Stimulated activated CD8-positive, alpha-beta memory T cell treated with anti-CD3 and anti-CD28 coated beads, Interleukin-7, amount 100 ng/mL, for 1 hour (primary cell): Measurements from ENCODE around the gene CNDP2.

ENCODE experiments used
- DNase-seq, 2 donors: peaks; one replicate each; pipeline ENCODE4 v3.0.0-alpha.2; 2020; ENCODE audit warnings: low read depth in 2 of 2

Gene CNDP2

DNA sequence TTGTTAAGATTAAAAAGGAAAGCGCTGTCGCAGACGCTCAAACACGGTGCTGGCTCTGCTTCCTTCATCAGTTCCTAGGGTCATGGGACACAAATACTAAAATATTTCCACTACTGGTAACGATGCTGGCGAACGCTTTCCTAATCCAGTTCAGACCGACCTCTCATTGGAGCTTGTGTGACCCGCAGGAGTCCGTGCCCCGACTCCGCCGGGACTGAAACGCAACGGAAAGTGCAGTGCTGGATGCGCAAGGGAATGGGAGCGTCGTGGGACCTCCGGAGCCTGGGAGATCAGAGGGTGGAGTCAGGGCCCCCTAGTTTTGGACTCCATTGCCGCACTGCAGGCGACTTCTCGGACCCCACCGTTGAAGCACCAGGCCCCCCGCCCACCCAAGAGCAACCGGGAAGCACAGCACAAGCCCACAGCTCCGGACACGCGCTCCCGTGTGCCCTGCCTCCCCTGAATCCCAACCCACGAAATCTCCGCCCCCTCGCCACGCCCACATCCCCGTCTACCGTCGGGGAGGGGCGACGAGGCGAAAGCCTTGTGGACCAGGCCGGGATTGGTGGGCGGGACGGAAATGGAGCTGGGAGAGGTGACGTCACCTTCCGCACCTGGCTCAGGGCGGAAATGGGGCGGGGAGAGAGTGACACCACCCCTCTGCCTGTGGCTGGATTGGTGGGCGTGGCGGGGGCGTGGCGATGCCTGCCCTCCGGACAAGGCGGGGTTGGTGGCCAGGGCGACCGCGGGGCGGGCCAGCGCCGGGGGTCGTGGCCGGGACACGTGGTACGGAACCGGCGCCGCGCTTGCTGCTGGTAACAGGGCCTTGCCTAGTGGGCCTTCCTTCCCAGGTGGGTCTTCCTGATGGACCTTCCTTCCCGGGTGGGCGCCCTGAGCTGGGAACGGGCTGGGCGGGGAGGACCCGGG is at the start of gene CNDP2:
Gene CNDP2, plus strand, starts transcription at position 783 of the 927 bp plus-strand sequence. CDS start 3,611 bp downstream, outside the sequence.
- peak; percentile 97 to 98 for DNase-seq

DNA sequence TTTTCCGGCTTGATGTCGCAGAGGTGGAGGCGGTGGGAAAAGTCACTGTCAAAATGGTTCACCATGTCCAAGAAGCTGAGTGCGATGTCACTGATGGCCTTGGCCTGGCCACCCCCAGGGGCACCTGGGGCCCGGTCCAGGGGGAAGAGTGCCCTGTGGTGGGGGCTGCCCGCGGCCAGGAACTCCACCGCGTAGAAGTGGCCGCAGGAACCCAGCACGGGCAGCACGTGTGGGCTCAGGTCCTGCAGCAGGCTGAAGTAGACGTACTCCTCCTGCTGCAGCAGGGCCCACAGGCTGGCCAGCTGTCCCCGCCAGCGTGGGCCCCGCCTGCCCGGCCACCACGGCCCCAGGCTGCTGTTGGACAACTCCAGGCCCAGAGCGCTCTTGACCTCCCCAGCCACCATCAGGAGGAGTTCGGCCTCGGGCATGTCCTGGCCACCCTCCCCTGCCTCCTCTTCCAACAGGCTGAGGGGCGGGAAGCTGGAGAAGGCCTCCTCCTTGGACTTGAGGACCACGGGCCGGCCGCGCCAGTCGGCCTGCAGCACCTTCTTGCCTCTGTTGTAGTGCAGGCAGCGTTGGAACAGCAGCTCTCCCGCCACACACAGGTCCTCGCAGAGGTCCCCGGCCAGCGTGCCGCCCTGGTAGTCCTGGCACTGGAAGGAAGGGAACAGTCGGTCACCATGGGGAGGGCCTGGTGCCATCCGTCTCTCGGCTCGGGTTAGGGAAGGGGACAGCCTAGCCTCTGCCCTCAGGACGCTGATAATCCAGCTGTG is 49.3 kb upstream of the CNDP2 start:
- no peak for DNase-seq

DNA sequence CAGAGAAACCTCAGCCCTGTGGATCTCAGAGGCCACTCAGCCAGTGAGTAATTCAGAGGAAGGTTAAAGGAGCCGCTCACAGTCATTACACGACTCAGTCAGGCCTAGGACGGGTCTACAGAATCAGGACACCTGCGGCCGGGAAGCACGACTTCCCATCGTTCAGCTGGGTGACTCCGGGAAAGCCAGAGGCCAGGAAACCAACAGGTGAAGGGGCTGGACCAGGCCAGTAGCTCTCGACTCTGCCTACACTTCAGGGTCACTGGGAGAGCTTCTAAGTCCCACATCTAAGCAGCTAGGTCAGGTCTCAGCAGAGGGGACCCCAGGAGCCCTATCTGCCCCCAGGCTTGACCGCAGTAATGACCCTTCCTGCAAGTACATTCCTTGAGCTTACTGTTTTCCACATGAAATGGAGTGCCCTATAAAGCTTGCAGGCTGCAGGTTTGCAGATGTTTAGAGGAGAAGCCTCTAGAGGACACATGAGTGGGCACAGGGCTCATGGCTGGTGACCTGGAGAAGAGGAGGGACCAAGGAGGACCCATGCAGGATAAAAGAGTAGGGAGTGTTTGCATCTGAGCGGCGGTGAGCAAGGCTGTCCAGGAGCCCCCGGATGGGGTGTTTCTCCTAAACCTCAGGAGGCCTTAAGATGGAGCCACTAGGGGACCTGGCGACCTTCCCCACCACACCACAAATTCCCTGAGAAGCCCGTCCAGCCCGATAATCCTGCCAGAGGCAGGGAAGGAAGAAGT is 48.6 kb upstream of the CNDP2 start:
- DNase-seq = no peak

DNA sequence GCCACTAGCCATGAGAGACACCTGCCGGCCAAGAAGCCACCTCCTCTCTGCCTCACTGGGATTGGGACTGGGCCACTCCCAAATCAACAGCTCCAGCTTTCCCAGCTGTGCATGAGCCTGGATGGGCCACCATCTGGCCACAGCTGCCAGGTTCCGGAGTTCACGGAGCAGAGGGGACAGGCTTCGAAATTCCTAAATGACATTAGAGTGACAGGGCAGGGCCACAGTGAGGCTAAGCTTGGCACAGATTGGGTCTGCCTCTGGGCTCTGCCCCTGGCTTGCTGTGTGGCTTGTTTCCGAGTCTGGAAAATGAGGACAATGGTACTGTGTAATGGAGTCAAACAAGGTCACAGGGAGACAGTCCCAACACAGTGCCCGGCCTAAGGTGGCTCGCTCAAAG is 45.5 kb upstream of the CNDP2 start:
- no peak for DNase-seq

DNA sequence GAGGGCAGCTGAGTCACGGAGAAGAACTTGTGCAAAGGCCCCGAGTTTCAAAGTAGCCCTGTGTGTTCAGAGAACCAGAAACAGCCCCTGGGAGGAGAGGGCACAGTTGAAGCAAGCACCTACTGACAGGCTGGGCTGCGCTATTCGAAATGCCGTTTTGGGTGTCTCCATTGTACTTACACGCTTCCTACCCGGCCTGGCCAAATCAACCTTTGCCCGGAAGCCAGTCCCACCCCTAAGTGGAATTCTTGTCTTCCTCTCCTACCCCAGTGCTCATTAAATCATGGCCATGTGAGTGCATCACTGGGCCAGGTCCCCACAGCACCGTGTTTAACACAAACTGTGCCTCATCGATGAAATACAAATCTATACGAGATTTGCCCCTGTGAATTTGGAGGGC is 45.0 kb upstream of the CNDP2 start:
- no peak for DNase-seq

DNA sequence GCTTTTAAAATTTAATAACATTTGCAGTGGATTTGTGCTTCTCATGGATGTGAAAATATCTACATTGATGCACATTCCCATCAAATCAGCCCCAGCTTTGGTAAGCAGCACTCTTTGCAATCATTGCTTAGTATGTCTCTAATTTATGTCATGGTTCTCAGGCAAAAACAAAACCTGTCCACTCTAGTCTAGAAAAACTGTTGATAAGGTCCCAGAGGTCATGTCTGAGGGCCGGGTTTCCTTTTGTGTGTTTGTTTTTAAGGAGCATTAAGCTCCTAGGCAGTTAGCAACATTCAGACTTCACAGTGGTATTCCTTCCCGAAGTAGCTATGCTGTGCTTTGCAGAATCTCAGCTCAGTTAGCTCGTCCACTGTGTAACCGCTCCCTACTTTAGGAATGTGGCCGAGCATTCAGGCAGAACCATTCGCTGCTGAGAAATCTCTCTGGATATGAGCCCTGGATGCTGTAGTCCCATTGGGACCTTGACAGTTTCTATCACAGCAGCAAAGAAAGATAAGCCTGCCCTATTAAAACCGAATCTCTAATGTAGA is 43.1 kb upstream of the CNDP2 start:
- no peak for DNase-seq

DNA sequence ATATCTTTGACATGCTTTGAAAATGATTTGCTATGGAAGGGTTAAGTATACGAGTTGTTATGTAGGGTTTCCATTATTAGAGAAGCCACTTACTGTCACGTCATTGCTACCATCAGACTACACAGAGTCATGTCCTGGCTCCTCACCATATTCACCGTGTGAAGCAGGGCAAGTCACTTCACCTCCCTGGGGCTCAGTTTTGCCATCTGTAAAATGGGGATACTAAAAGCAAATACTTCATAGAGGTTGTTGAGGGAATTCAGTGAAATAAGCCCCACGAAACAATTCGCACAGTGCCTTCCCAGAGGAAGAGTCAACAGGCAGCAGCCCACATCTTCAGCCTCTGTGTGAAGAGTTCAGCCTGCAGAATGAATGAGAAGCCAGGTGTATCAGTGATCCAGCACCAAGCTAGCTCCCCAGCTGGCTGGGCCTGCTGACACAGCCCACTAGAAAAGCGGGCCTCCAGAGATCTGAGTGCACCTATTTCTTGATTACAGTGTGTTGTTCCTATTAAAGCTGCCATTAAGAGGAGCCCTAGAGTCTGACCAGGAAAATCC is 42.4 kb upstream of the CNDP2 start:
- DNase-seq = no peak

DNA sequence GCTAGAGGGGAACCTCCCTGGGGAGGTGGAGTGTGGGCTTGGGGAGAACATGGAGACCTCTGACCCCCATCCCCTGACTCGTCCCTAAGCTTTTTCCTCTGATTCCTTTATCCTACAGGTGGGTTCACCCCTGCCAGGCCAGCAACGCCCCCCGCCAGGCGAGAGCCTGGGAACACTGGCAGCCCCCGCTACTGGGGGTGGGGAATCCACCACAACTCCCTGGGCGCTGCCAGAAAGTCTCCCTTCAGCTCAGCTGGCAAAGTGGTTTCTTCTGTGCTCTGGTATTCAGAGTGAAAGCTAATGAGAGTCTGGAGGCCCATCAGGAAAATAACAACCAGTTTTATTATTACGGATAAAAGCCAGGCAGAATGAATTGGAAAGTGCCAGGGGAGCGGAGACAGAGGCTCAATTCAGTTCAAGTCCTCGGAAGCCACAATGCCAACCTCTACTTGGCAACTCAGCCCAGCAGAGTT is 41.8 kb upstream of the CNDP2 start:
- no peak for DNase-seq

DNA sequence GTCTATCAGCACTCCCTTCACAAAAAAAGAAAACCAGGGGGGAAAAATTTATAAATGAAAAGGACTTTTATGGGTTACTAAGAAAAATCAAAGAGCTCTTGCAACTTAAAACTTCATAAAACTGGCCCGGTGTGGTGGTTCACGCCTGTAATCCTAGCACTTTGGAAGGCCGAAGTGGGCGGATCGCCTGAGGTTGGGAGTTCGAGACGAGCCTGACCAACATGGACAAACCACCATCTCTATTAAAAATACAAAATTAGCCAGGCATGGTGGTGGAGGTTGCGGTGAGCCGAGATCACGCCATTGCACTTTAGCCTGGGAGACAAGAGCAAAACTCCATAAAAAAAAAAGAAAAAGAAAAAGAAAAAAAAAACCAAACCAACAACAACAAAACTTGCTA is 40.8 kb upstream of the CNDP2 start:
- DNase-seq = no peak

DNA sequence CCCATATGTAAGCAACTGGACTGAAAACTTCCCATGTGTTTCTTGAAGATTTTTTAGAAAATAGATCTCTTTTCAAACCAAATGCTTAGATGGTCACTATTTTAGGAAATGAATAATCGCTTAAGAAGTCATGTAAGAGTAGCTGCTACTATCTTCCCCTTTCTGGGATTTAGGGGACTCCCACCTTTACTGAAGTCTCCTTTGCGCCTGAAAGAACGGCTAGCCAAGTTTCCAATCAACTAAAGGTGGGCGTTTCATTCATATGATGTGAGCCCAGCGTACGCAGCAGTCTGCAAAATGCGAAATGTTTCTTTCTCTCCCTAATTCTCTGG is 40.2 kb upstream of the CNDP2 start:
- no peak for DNase-seq

DNA sequence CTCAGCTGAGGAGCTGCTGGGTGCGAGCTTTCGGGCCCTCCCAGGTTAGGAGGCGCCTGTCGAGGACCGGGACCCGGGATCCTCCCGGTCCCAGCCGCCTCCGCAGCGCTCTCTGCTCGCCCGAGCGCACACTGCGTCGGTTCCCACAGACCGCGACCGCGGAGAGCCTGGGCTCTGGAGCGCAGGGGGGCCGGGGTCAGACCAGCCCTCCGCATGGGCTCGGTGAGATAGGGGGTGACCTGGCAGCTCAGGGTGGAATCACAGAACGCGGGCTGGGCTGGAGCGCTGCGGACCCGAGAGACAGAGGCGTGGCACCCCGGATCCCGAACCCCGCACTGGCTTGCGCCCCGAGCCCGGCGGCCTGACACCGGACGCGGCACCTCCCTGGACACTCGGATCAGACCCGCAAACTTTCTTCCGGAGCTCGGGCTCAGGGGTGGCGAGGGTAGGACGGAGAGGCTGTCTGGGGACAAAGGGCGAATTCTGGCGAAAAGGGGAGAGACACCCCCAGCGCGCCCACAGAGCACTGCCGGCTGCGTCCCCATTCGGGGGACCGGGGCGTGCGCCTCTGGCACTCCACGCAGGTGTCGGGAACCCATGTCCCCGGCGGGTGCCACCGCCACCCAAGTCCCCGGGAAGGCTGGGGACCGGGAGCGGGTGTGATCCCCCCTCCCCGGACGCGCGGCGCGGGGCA is 39.7 kb upstream of the CNDP2 start:
- DNase-seq = no peak

DNA sequence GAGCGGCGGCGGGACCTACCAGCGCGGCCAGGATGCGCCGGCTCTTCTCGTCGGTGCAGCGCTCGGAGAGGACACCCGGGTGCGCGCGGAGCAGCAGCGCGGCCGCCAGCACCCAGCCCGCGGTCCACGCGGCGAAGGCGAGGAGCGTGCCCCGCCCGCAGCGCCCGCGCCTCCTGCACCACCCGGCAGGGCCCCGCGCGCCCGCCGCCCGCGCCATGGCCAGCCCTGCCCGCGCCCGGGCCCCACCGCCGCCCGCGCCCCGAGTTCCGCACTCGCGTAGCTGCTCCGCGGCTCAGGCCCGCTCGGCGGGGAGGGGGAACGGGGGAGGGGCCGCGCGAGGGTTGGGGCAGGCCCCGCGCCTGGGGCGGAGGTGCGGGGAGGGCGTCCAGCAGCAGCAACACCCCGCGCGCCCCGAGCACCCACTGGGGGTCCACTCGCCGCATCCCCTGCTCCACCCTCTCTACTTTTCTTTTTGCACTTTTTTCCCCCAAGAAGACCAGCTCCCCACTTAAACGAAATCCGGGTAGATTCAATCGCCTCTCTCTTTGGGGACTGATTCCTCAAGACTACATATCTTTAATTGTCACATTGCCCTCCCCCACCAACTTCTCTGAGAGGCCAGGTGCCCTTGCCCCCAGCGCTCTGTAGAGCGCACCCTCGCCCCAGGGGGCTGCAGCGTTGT is 39.0 kb upstream of the CNDP2 start, which contains the start of gene DIPK1C:
Gene DIPK1C, minus strand, starts transcription at position 266 of the 682 bp plus-strand sequence. Its CDS starts 49 bp downstream, at position 217.
- DNase-seq = no peak

DNA sequence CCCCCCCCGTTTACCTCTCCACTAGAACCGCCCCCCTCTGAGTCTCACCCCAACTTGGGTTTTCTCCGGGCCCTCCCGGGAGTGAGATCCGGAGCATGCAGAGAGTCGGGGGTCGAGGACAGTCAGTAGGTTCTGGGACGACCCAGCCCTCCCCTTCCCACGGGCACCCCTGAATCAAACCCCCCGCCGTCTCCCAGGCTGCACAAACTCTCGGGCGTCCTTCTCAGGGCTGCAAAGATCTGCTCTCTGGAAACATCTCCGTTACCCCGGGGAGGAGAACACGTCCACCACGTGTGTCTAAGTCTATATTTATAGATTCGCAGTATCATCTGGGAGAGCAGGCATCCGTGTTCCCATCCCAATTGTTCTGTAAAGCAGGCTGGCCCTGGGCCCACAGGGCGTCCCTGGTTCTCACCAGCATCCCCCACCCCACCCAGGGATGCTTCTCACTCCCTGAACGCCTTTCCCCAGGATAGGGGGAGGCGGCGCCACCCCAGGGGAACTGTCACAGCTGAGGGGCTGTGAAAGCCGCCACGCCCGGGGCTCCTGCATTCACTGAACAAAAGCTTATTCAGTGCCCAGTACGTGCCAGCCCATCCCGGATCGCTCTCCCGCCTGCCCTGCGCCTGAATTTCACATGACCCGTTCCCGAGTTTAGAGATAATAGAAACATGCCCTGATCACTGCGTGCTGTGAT is 38.3 kb upstream of the CNDP2 start:
- no peak for DNase-seq

DNA sequence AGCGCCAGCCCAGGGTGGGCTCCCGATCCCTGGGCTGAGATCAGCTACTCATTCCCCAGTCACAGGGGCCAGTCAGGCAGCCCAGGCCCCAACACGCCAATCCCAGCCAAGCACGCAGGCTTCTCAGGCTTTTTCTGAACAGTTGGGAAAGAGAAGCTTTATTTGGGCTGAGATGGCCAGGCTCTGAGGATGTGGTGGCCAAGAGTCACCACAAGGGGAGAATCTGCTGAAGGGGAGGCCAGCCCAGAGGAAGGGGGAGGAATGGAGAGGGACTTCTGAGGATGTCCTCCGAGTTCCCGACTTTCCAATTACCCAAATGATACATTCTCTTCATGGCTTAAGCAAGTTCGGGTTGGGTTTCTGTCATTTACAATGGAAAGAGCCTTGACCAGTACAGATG is 36.3 kb upstream of the CNDP2 start:
- DNase-seq = no peak

DNA sequence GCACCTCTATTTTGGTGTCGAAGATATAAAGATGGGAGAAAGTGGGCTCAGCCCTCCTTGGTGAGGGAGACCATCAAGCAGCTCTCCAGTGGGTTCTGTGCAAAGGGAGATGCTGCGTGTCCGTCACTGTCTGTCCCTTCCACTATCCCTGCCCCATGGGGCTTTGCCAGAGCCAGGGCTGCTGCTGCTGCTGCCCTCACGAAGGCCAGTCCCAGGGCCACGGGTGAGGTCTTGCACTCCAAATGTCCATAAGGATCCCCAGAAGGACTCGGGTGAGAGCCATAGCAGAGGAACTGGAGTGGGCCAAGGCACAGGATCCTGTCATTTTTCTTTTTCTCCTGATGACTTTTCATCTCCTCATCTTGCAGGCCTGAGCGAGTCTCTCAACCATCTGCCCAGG is 35.3 kb upstream of the CNDP2 start:
- no peak for DNase-seq

DNA sequence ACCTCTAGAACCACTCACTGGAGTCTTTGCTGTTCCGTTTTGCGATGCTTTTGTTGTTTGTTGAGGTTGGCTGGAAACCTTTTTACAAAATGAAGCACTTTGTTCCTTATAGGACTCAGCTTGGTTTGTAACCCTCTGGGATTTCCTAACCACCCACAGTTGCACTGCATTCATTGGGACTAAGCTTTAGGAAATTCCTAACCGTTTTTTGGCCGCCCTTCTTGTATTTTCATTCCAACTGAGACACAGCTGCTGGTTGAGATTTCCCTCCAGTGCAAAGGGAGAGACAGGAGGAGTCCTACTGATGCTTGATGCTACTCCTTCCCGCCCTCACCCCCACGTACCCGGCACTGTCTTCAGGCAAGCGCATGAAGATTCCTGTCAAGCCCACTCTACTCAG is 32.9 kb upstream of the CNDP2 start:
- no peak for DNase-seq

DNA sequence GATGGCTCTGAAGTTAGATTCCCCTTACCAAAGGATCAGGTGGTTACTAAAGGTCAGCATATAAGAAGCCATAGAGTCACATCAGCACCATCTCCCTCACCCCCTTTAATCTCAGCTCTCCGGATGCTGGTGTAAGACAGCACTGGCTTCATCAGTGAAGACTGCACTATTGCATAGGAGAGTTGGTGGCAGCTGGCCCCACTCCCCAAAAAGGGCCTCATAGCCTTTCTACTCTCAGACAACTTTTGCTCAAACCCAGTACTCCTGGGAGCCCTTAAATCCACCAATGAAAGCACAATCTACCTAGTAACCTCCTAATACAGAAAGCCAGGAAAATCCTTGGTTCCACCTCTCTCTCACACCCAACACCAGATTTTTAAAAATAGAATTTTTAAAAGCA is 32.2 kb upstream of the CNDP2 start:
- no peak for DNase-seq

DNA sequence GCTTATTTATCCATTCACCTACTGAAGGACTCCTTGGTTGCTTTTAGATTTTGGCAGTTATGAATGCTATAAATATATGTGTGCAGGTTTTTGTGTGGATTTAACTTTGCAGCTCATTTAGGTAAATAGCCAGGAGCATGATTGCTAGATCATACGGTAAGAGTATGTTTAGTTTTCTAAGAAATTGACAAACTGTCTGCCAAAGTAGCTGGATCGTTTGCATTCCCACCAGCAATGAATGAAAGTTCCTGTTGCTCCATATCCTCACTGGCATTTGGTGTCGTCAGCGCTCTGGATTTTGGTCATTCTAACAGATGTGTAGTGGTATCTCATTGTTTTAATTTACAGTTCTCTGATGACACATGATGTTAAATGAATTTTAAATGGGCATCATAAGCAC is 30.4 kb upstream of the CNDP2 start:
- DNase-seq = no peak

DNA sequence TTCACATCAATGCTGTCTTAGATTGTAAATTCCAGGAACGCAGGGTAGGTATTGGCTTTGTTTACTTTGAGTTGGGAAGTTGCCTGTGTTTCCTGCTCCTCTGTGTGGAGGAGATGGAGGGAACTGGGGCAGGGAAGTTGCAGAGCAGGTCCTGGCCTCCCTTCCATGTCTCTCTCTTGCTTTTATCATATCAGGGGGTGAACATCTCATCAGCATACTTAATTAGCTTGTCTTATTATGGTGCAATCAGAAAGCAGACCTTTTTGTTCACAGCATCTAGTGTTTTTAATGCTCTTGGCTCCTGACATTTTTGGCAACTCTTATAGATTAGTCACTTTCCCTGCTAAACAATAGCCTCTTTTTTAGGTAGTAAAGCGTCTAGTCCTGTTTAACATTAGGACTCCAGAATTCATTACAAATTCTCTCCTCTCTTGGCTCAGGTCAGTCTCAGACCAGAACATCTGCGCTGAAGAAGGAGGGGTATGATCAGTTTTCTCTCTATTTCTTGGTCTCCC is 27.6 kb upstream of the CNDP2 start:
- no peak for DNase-seq
